GM12864 (cell line): ENCODE measurements around the gene KCNG2.

Source experiments
- DNase-seq: peaks from one replicate; pipeline ENCODE4 v3.0.0-alpha.2; 2011; ENCODE audit warnings: low read depth
- H3K4me3 ChIP-seq: 2 replicates; pipeline ENCODE4 v1.5.1; 2011; ENCODE audit warnings: mild to moderate bottlenecking, low read depth, low read length, control low read depth
- CTCF ChIP-seq: IDR thresholded peaks from 2 replicates; pipeline ENCODE4 v1.5.1; 2011; ENCODE audit warnings: low read depth, mild to moderate bottlenecking, moderate library complexity, low read length, control low read depth, inconsistent platforms; ENCODE audit errors: missing control alignments

KCNG2 gene

GRCh38 chr18:79801217-79801616, 3.5 kb downstream of the KCNG2 start:
- DNase-seq, result no peak
- TF ChIP-seq CTCF, result no peak
- no peak overlapping the region for H3K4me3 ChIP-seq

DNA sequence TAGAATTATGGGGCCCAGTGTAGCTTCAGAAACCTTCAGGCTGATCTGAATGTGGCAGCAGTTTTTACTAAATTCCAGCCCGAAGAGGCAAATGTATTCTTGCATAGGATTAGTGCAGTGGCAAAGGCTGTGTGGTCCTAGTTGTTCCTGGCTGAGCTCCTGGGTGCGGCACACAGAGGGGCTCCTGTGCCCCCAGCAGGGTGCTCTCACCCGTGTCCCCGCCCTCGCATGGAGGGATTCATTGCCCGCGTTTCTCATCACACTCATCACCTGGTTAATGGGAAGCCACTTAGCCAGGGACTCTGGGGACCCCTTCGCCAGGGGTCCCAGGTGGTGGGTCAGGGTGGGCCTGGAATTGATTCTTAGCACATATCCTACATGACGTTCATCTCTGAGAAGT, 3.9 kb downstream of the KCNG2 start:
- DNase-seq, result no peak

DNA sequence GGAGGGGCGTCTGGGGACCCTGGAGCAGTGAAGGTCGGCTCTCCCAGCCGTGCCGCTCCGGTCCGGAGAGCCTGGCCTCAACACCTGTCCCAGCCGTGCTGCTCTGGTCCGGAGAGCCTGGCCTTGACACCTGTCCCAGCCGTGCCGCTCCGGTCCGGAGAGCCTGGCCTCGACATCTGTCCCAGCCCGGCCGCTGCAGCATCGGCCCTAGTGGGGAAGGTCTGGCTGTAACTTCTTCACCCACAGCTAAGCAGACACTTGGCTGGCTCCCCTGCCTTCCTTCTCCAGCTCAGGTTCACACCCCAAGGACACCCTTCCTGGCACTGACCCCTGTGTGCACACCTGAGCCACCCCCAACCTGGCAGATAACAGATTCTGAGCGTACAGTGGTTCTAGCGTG, 4.6 kb downstream of the KCNG2 start:
- no peak overlapping the region for H3K4me3 ChIP-seq
- TF ChIP-seq CTCF, result no peak
- no peak for DNase-seq

More for the DNA sequence above, 3.9 kb downstream of the KCNG2 start:
- H3K4me3 ChIP-seq, result no peak overlapping the region
- no peak for TF ChIP-seq CTCF

DNA sequence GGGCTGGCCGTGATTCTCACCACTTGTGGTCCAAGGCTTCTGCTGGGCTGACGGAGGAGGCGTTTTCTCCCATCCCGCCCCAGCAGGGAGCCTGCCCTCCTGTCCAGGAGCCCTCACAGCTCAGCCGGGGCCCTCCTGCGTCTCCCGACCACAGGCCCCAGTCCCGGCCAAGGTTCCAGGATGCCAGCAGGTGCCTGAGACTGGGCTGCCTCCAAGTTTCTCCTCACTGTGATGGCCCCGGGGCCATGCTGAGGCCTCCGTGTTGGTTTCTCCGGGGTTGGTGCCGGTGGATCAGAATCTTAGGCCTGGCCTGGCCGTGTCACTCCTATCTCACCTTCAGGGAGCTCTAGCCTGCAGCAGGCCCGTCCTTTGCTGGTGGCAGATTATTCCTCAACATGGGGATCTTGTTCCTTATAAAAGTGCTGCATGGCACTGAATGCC, 5.9 kb downstream of the KCNG2 start:
- no peak overlapping the region for H3K4me3 ChIP-seq
- no peak for DNase-seq
- TF ChIP-seq CTCF, result no peak

GRCh38 chr18:79804130-79804787, 6.5 kb downstream of the KCNG2 start:
- no peak overlapping the region for H3K4me3 ChIP-seq
- TF ChIP-seq CTCF, result no peak
- no peak for DNase-seq

DNA sequence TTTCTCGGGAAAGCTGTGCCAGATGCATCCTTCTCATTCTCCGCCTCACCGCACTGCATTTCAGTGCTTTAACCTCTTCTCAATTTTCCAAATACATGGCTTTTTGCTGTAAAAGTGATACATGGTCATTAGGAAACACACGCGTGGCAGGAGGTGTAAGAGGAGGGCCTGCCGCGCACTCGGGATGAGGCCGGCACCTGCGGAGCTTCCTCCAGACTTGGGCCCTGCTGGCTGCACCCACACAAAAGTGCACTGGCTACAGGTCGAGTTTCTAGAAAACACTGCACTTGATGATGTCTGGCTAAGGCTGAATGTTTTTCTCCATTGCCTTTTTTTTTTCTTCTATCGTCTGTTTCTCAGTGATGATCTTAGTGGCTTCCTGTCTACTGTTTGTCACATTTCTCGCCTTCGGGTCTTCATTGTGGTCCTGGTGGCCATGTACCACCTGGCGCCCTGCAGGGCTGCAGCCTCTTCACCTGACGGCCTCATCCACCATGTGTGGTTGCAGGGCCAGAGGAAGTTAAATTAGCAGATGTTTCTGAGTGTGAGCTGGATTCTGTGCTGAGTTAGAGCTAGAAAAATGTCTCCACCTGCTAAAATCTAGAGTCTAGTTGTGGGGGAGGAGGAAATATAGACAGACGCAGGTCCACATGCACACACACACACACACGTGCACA, 7.6 kb downstream of the KCNG2 start:
- no peak for TF ChIP-seq CTCF
- H3K4me3 ChIP-seq, result no peak overlapping the region
- no peak for DNase-seq
